HG03457 (cell line): Measurements from ENCODE around the gene GMDS.

Experiments
- ATAC-seq: cut with Tn5 transposase; IDR thresholded peaks from one replicate; pipeline ENCODE4 v1.9.1; 2021; ENCODE audit warnings: moderate number of reproducible peaks; ENCODE audit not compliant: unreplicated experiment

The GMDS gene

DNA sequence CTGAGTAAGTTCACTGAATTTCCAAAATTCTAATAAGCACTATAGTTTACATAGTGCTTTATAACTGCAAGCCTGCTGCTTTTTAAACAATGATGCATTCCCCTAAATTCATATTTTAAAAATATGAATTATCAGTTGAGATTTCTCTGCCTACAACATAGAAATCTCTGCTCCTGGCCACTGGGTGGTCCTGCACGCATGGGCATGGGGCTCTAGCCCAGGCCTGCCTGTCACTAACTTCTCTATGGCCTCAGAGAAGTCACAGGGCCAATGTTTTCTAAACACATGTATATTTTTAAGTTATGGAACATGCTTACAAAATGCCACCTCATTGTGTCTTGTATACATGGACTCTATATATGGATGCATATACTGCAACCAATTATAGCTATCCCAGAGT is 424.7 kb downstream of the GMDS start:
- no peak for ATAC-seq

DNA sequence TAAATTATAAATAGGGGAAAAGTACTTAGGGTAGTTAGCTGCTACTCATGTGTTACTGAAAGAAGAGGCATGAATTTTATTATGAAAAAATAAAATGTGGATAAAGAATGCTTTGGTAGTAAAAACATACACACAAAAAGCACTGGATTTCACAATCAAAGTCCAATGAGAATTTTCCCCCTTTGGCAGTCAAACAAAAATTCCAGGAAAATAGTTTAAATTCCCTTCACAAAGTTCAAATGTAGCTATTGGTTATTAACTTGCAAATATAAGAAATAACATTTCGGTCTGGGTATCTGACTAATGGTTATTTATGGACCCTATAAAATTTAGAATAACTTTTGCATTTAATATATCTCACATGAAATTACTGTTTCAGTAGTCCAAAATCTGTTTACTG is 425.2 kb downstream of the GMDS start:
- ATAC-seq: no peak

DNA sequence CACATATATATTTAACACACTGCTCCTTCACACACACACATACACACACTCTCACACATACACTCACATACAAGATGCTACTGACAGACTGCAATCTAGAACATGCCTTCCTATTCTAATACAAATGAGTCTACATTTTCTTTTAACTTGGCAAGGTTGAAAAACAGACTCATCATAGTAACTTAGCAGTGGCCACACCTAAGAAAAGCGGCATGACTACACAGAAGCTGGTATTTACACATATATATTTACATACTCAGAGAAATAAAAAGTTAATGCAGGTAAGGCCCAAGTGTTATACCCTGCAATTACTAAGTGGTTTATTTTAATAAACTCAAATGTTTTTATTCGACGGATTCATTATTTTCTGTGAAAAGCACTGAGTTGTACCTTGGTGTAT is 426.4 kb downstream of the GMDS start:
- no peak for ATAC-seq

DNA sequence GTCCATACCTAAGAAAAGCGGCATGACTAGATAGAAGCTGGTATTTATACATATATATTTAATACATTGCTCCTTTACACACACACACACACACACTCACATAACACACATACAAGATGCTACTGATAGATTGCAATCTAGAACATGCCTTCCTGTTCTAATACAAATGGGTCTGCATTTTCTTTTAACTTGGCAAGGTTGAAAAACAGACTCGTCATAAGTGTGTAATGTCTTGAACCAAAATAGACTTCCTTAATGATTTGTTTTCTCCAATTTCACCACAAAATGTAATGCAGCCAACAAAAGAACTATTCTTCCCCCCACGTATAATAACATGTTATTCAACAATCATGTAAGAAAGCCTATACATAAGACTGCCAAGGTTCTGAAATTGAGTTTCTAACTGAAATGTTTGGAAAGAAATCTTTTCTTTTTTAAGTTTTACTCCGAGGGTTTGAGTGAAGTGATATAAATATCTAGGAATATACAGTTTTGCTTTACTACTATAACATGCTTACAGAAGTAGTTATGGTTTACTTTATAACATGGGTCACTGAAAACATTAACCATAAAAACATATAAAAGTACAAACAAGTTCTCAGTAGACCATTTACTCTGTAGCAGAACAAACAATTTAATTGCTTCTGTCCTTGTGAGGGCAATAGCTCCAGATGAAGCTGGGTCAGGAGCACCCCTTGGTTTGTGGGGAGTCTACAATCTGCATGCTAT is 428.2 kb downstream of the GMDS start:
- ATAC-seq: no peak

DNA sequence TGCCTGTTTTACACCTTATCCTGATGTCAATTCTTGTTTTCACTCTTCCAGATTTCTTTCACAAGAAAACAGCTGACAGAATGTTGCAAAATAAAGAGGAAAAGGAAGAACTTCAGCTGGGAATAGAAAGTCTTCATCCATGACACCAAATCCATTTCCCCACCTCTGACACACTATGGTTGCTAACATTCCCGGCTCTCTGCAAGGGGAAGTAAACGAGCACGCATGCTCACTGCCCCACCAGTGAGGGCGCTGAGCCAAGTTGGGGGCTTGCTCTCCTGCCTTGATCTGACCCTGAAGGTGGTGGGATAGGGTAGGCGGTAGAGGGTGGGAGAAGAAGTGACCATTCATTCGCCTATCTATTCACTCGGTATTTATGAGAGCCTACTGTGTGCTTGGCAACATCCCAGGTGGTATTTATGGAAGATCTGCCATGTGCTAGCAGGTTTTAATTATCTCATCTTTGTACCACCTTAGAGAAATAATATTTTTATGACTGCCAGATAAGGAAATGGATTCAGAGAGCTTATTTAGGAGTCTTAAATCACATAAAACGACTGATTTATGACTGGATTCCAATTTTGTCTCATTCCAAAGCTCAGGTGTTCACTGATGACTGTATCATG is 429.5 kb downstream of the GMDS start:
- ATAC-seq: no peak

DNA sequence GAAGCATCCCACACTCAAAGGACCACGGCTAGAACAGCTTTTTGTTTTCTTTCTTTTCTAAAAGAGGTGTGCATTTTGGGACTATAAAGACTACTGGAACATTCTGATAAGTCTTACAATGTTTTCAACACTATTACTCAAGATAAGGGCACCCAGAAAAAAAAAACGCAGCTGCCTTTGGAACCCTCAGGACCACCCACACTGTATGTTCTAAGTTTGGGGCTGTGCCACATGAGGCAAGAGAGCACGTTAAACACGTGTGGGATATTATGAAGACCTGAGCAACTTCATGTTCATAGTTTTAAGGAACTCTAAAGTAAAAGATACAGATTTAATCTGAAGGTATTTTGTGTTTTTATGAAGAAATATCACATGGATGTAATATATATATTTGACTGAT is 431.1 kb downstream of the GMDS start:
- no peak for ATAC-seq

DNA sequence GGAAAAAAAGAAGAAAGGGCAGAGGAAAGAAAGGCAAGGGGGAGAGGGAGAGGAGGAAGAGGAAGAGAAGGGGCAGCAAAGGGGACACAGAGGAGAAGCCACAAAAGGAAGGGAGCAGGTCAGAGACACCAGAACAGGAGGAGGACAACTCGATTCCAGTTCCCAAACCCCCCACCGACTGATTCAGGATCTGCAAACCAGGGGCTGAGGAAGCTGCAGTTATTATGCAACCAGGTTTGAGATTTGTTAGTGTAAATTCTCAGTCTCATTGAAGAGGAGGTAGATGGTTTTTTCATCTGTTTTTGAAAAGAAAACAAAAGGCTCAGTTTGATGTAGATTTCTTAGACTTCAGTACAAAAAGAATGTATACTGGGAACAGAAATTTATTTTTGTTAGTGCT is 432.9 kb downstream of the GMDS start:
- no peak for ATAC-seq

DNA sequence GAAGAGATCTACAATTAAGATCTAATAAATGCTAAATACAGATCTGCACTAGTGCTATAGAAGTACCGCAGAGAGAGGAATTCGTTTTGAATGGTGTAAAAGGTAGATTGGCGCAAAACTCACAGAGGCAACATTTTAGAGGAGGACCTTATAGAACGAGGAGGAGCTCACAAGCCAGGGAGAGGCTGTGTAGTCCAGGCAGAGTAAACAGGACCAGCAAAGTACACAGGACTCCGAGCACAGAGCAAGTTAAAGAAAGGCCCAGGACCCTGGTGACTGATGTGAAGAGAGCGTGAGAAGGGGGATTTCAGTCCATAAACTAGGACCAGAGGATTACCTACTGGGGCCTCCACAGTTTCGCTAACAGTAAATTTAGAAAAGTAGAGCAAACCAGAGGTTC is 433.4 kb downstream of the GMDS start:
- ATAC-seq: no peak

DNA sequence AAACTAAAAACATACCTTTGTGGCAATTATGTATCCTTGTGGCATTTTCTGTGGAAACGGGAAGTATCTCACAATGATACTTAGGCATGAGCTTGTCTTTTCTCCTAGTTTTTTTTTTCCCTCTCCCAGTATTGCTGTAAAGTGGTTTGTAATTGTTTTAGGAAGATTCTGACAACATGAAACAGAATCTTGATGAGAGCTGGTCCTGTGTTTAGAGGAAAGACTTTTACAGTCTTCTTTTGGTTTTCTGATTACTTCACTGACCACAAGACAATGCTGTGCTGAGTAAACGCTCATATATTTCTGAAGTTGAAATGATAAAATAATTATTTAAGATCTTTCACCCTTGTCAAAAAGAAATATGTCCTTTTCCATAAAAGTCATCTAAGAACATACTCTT is 434.5 kb downstream of the GMDS start:
- ATAC-seq: no peak

DNA sequence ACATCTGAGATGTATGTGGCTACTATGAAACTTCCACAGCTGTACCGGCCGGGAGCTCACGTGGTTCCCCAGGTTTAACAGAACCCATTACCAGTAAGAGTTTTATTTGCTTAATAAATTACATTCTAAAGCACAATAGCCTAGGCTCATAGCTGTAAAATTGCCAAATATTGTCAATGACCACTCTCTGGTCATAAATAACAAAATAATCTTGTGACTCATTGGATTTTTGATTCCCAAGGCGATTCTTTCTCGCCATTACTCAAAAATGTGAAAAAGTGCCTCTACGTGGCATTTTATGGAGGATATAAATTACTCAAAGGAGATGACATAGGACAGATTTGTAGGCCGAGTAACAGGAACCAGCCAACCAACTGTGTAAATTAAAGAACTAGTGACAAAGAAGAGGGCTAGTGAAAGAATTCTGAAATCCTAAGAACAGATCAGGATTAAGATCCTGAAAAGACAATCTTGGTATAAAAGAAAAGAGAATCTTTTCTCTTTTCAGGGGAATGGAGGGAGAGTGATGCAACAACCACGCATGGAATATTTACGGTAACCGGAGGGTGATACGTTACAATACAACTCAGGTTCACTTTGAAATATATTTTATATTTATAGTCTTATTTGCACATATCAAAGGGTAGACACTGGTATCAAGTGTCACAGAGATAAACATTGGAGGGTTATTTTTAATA is 436.0 kb downstream of the GMDS start:
- no peak for ATAC-seq

DNA sequence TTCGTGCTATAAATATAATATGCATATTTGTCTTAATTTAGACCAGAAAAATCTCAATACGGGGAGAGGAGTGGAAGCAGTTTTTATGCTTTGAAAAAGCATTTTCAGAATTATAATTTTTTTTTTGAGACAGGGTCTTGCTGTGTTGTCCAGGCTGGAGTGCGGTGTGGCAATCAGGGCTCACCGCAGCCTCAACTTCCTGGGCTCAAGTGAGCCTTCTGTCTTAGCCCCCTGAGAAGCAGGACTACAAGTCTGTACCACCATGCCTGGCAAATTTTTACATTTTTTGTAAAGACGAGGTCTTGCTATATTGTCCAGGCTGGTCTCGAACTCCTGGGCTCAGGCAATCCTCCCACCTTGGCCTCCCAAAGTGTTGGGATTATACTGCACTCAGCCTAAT is 438.5 kb downstream of the GMDS start:
- no peak for ATAC-seq

DNA sequence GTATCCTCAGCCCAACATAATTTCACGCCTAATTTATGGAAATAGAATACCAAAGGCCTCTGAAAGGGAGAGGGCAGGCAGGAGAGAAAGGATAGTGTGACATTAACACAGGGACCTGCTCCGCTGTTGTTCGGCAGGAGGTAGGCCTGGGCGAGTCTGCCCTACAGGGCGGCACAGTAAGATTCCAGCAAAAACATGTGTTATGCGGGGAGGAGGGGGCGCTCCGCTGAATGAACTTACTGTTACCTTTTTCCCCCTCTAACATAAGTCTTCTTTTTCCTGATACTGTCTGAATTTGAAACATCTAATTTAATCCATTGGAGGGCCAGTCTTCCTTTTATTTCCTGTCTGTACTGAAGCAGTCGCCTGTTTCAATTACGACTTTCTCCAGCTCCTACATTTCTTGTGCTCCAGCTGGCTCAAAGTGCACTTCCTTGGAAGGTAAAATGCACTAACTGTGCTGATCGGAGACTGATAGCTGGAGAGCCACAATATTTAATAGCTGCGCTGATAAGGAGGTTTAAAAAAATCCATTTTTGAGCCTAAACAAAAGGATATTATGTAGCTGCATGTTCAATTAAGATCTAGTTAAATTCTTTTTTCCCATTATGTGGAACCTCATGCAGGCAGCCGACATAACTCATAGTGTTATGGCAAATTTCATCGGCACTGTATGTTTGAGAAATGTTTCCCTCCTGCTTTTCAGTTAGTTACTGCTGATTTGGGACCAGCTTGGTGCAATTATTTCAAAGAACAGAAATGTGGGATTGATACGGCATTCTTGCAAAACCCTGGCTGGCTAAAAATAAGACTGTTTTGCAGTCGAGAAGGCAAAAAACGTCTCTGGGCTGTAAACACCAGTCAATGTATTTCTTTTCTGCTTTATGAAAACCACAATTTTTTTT is 442.7 kb downstream of the GMDS start:
- no peak for ATAC-seq

DNA sequence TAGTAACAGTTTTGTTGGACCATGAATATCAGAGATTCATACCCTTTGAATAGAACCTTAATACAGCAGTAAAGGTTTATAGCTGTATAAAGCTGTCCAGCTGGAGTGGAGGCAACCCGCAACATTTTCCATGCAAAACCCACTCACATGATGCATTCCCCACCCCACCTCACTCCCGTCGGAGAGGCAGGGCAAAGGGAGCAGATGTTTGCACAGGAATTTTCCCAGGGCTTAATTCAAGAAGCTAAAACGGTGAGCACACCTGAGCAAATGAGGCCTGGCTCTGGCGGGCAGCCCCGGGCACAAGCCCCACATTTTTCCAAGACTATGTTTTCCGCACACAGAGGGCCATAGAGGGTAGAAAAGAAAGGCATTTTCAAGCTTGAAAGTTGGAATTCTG is 444.0 kb downstream of the GMDS start:
- ATAC-seq: no peak

DNA sequence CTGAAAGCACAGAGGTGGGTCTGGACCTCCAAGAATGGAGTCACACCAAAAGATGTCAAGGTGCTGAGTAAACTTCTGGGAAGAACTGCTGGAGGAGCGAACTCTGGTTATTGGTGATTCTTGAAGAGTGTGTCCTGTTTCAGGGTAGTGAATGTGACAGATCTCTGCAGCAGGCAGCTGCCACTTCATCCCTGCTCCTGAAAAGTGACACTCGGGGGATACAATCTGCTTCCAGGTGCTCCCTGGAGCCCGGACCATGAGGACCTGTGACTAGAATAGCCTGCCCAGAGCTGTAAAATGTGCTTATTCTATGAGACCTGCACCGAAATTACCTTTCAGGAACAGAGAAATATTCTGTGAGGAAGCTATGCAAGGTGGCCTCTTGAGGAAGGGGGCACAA is 444.6 kb downstream of the GMDS start:
- ATAC-seq: no peak

DNA sequence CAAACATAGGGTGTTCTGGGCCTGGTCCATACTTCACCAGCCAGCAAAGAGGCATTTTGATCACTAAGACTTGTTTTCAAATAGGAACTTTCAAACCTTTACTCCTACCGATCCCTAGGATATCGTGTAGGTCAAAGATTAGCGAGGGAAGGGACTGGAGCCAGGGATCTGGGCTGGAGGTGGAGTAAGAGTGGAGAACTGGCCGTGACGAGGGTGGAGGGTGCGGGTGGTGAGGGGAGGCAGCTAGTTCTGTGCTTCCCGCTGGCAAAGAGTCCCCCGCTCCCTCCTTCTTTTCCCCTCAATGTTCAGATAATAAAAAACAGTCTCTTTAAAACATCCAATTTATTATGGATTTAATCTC is 446.5 kb downstream of the GMDS start:
- ATAC-seq: no peak

DNA sequence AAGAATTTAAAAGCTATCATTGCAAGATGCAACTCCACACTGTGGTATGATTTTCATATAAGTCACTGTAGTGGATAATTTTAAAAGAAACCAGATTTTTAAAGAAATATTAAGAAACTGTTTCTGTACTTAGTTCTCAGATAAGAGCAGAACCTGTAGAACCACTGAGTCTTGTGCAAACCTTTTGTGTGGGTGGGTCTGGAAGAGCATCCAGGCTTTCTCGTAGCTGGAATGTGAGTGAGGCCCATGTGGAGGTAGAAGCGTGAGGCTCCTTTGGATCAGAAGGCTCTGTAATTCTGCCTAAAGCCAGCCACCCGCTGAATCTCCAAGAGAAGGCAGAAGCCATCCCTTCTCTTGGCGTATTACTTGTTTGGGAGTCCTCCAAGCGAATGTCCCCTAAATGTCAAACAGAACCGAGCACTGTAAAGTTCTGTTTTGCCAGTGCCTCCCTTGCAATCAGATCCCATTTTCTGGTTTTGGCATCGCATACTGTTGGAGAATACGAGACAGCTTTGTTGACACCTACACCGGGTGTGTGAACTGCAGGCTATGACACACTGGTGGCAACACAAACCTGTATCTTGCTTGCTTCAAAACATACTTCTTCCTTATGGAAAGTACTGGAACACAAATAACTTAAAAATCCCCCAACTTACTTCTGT is 447.0 kb downstream of the GMDS start:
- ATAC-seq: no peak

DNA sequence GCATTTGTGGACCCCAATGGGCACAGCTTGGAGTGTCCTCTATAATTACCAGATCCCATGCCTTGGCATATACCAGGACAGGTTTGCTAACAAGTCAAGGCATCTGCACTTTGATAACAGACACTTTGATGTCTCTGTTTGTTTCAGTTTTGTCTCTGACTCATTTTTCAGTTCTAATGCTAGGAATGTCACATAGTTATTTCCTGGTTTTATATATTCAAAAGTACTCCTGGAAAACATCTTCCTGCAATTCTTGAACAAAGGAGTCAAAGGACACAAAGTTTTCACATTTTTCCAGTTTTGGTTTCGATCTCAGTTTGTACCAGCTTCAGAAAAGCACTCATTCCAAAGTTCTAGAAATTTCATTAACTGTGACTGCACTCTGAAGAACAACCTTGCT is 447.6 kb downstream of the GMDS start:
- ATAC-seq: no peak

DNA sequence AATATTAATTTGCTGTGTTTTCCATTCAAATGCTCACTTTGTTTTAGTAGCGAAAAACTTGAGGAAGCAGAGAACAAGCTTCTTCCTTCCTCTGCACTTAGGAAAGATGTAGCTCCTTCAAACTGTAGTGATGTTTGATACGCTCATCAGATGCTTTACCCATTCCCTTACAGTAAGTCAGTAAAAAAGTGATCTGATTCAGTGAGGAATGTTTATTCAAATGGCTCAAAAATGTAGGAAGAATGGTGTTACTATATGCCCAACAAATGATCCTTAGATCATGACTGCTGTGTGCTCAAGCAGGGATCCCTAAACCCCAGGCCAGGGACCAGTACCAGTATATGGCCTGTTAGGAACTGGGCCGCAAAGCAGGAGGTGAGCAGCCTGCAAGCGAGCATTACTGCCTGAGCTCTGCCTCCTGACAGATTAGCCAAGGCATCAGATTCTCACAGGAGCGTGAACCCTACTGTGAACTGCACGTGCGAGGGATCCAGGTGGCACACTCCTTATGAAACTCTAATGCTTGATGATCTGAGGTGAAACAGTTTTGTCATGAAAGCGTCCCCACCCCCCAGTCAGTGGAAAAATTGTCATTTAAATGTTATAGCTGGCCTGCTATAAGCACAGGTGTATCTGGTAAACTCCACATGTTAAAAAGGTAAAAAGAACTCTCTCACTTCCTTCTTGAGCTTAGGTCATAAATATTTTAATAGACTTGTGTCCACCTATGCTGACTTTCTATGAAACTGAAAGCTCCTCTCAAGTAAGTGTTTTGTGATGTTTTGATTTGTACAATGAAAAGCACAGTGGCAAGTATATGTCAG is 448.5 kb downstream of the GMDS start:
- peak; percentile 74 for ATAC-seq

DNA sequence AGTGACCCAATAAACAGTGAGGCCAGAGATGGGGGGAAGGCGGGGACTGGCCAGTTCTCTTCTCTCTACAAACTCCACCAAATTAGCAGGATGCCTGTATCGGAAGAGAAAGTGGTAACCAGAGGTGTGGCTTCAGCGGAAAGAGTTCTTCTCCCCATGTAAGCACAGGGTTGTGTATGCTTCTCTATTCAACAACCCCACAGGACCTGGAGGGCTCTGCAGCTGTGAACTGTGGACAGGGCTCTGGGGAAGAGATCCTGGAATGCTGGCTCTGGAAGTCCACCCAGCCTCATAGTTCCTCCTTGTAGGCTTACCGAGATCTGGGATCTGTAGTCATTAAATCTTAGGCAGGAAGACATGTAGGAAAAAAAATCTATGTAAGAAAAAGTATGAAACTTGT is 449.5 kb downstream of the GMDS start:
- ATAC-seq: no peak

DNA sequence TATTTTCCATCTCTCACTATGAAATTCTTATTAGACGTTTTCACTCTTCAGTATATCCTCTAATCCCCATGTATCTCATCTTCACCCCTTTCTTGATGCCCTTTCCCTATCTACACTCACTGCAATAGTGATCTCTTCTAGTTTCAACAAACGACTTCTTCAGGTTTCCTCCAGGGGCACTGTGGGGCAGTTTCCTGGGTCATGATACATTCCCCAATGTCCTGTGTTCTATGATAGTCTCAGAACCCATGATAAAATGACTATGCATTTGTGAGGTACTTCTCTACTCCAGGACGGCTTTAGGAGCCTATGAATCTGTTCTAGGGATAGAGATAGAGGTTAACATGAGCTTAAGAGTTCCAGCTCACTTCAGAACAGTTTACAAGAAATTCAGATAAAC is 452.4 kb downstream of the GMDS start:
- ATAC-seq: no peak
